WTC11 (cell line): ENCODE data around the gene UBL4B. TPM values are rescaled to one million over a fixed set of nuclear protein-coding genes. Genes with fewer than 3 reads are reported as not detected.

ENCODE experiments used
- ATAC-seq: fragments of 200-7000 bp; cut with Tn5 transposase; 2 replicates; pipeline ENCODE4 v1.10.0; 2021; ENCODE audit warnings: mild to moderate bottlenecking, moderate library complexity
- CTCF ChIA-PET: fragments of 300-600 bp; sonication (Branson Sonifier 250); formaldehyde crosslinking; loops from one replicate; lab custom pipeline; 2021; ENCODE audit warnings: antibody characterized with exemption; lab: Charles Lee
- POLR2A ChIA-PET: fragments of 350-600 bp; sonication (Branson Sonifier 250); formaldehyde crosslinking; loops from one replicate; lab custom pipeline; 2021; ENCODE audit warnings: antibody characterized with exemption; lab: Charles Lee
- DNase-seq: peaks from one replicate; pipeline ENCODE4 v3.0.0; 2021; ENCODE audit warnings: low spot score
- H3K27ac Mint-ChIP-seq: 2 replicates; pipeline ENCODE4 v1.8.0; 2021; ENCODE audit warnings: mixed read lengths
- H3K27me3 Mint-ChIP-seq: 2 replicates; pipeline ENCODE4 v1.8.0; 2021; ENCODE audit warnings: low read depth, mild to moderate bottlenecking, moderate library complexity, mixed read lengths
- H3K36me3 Mint-ChIP-seq: 2 replicates; pipeline ENCODE4 v1.8.0; 2021; ENCODE audit warnings: mixed read lengths
- H3K4me1 Mint-ChIP-seq: 2 replicates; pipeline ENCODE4 v1.8.0; 2022; ENCODE audit warnings: mixed read lengths
- H3K4me3 Mint-ChIP-seq: 2 replicates; pipeline ENCODE4 v1.8.0; 2021; ENCODE audit warnings: mild to moderate bottlenecking, moderate library complexity, mixed read lengths
- H3K9me3 Mint-ChIP-seq: 2 replicates; pipeline ENCODE4 v1.8.0; 2021; ENCODE audit warnings: mixed read lengths
- ARID4B ChIP-seq: sonication (generic); formaldehyde crosslinking; IDR thresholded peaks from 2 replicates; pipeline ENCODE4 v1.8.0; 2023; ENCODE audit warnings: missing genetic modification reagents, mild to moderate bottlenecking, borderline replicate concordance
- ATF3 ChIP-seq: sonication (generic); formaldehyde crosslinking; conservative IDR thresholded peaks from 2 replicates; pipeline ENCODE4 v1.8.1; 2022; ENCODE audit warnings: mild to moderate bottlenecking, missing genetic modification reagents
- CBFB ChIP-seq: sonication (generic); formaldehyde crosslinking; IDR thresholded peaks from 2 replicates; pipeline ENCODE4 v1.8.1; 2022; ENCODE audit warnings: mild to moderate bottlenecking, low read depth, missing genetic modification reagents
- E2F4 ChIP-seq: sonication (generic); formaldehyde crosslinking; IDR thresholded peaks from 2 replicates; pipeline ENCODE4 v1.8.1; 2022; ENCODE audit warnings: low read depth, mild to moderate bottlenecking, moderate library complexity, missing genetic modification reagents, borderline replicate concordance
- ELF4 ChIP-seq: sonication (generic); formaldehyde crosslinking; IDR thresholded peaks from 2 replicates; pipeline ENCODE4 v1.8.1; 2022; ENCODE audit warnings: low read depth, mild to moderate bottlenecking, moderate library complexity, missing genetic modification reagents
- ESRRA ChIP-seq: sonication (generic); formaldehyde crosslinking; IDR thresholded peaks from 2 replicates; pipeline ENCODE4 v1.8.1; 2022; ENCODE audit warnings: mild to moderate bottlenecking, missing genetic modification reagents, borderline replicate concordance
- GABPB1 ChIP-seq: sonication (generic); formaldehyde crosslinking; IDR thresholded peaks from 2 replicates; pipeline ENCODE4 v1.8.1; 2023; ENCODE audit warnings: mild to moderate bottlenecking, missing genetic modification reagents
- GTF2I ChIP-seq: fragments of 250-450 bp; sonication (Bioruptor Pico); conservative IDR thresholded peaks from 2 replicates; pipeline ENCODE4 v1.4.0; 2021; ENCODE audit warnings: mild to moderate bottlenecking
- HMGA2 ChIP-seq: fragments of 250-450 bp; sonication (Bioruptor Pico); IDR thresholded peaks from 2 replicates; pipeline ENCODE4 v1.4.0; 2021; ENCODE audit warnings: mild to moderate bottlenecking, moderate library complexity
- HMGXB4 ChIP-seq: sonication (generic); formaldehyde crosslinking; IDR thresholded peaks from 2 replicates; pipeline ENCODE4 v1.8.1; 2023; ENCODE audit warnings: mild to moderate bottlenecking, moderate library complexity, missing genetic modification reagents
- KAT7 ChIP-seq: sonication (generic); formaldehyde crosslinking; IDR thresholded peaks from 2 replicates; pipeline ENCODE4 v1.8.1; 2023; ENCODE audit warnings: missing genetic modification reagents, mild to moderate bottlenecking, borderline replicate concordance
- MYBL2 ChIP-seq: sonication (generic); formaldehyde crosslinking; IDR thresholded peaks from 2 replicates; pipeline ENCODE4 v1.8.1; 2023; ENCODE audit warnings: mild to moderate bottlenecking, moderate library complexity, missing genetic modification reagents
- SP1 ChIP-seq: sonication (generic); formaldehyde crosslinking; conservative IDR thresholded peaks from 2 replicates; pipeline ENCODE4 v1.8.1; 2022; ENCODE audit warnings: missing genetic modification reagents
- USF1 ChIP-seq: sonication (generic); formaldehyde crosslinking; IDR thresholded peaks from 2 replicates; pipeline ENCODE4 v1.8.0; 2022; ENCODE audit warnings: mild to moderate bottlenecking, missing genetic modification reagents
- ZBTB43 ChIP-seq: sonication (generic); formaldehyde crosslinking; IDR thresholded peaks from 2 replicates; pipeline ENCODE4 v1.8.1; 2023; ENCODE audit warnings: mild to moderate bottlenecking, missing genetic modification reagents
- ZNF219 ChIP-seq: sonication (generic); formaldehyde crosslinking; IDR thresholded peaks from 2 replicates; pipeline ENCODE4 v1.8.0; 2023; ENCODE audit warnings: missing genetic modification reagents, mild to moderate bottlenecking, borderline replicate concordance
- ZNF232 ChIP-seq: sonication (generic); formaldehyde crosslinking; IDR thresholded peaks from 2 replicates; pipeline ENCODE4 v1.8.0; 2022; ENCODE audit warnings: mild to moderate bottlenecking, missing genetic modification reagents
- ZNF512 ChIP-seq: sonication (generic); formaldehyde crosslinking; IDR thresholded peaks from 2 replicates; pipeline ENCODE4 v1.8.1; 2022; ENCODE audit warnings: missing genetic modification reagents, borderline replicate concordance
- total RNA-seq: library from RNA; stranded (reverse); gene quantifications from 3 replicates; pipeline ENCODE4 v1.2.3, GENCODE V29; 2021

UBL4B gene
- total RNA-seq, 1 experiment from 2014 or later = 0.11 TPM

- TF ChIP-seq E2F4 (CRISPR knock-in tag) = no peak
- no peak for TF ChIP-seq SP1 (CRISPR knock-in tag)
Observed at GRCh38 chr1:110107867-110108469, 4.3 kb upstream of the UBL4B start (continued).

- TF ChIP-seq ZNF232 (CRISPR knock-in tag) (no peak), ZNF512 (no peak), CBFB (CRISPR knock-in tag) (no peak), MYBL2 (no peak), ZNF219 (CRISPR knock-in tag) (no peak), ATF3 (CRISPR knock-in tag) (no peak), ARID4B (CRISPR knock-in tag) (no peak), ESRRA (no peak), SP1 (CRISPR knock-in tag) (no peak), USF1 (CRISPR knock-in tag) (no peak), KAT7 (CRISPR knock-in tag) (no peak), HMGA2 (CRISPR knock-in tag) (no peak), GTF2I (CRISPR knock-in tag) (no peak), HMGXB4 (no peak), GABPB1 (no peak), ZBTB43 (CRISPR knock-in tag) (no peak), ELF4 (no peak)
- ChIA-PET POLR2A (no interaction called here), CTCF (no interaction called here)
- Mint-ChIP-seq H3K9me3 (no peaks in the 10 kb centered on the region), H3K27me3 (no peaks in the 10 kb centered on the region; the same call in 1 of the 2 replicates), H3K4me3 (no peak overlapping the region), H3K27ac (no peak overlapping the region), H3K4me1 (no peaks in the 10 kb centered on the region), H3K36me3 (no peaks in the 10 kb centered on the region)
- DNase-seq = no peak
- ATAC-seq = no peak
Observed at GRCh38 chr1:110111081-110111480, 1.2 kb upstream of the UBL4B start.
